HepG2 (cell line): ENCODE data around the gene ZNF638. TPM values are rescaled to one million over a fixed set of nuclear protein-coding genes. Genes with fewer than 3 reads are reported as not detected.

Source experiments
- ATAC-seq: fragments of 200-7000 bp; cut with Tn5 transposase; 3 replicates; pipeline ENCODE4 v1.9.1; 2020; ENCODE audit warnings: mild to moderate bottlenecking, moderate library complexity
- BruUV-seq: library from RNA; stranded (reverse); fragments of 400-500 nt; replicated peaks from 2 replicates; lab custom pipeline; 2021; lab: Mats Ljungman, UMichigan
- CTCF ChIA-PET: fragments of 300-600 bp; formaldehyde crosslinking; extraction: SDS; loops from one replicate; lab custom pipeline; 2021; ENCODE audit warnings: low total read pairs, inconsistent platforms, low intra/inter-chr PET ratio; lab: Yijun Ruan, JAX
- POLR2A ChIA-PET: fragments of 350-600 bp; sonication (Branson Sonifier 250); formaldehyde crosslinking; loops from one replicate; lab custom pipeline; 2020; ENCODE audit warnings: antibody characterized with exemption, inconsistent platforms; lab: Yijun Ruan, JAX
- DNase-seq: peaks from one replicate; pipeline ENCODE4 v3.0.0-alpha.2; 2015; ENCODE audit warnings: low spot score
- FAIRE-seq: peaks from 3 replicates; lab custom pipeline; 2011; peaks lifted over from hg19 to GRCh38; lab: Jason Lieb, UNC
- H2AFZ ChIP-seq: one replicate; pipeline ENCODE4 v1.6.1; 2011; ENCODE audit warnings: low read length, inconsistent platforms
- H3K27ac ChIP-seq: fragments of 300-600 bp; 3 replicates; pipeline ENCODE4 v1.8.0; 2011; ENCODE audit warnings: mixed run types, mild to moderate bottlenecking, mixed read lengths, low read length, inconsistent platforms; ENCODE audit not compliant: insufficient read depth; ENCODE audit errors: extremely low read length
- H3K27me3 ChIP-seq, 2 experiments: fragments of 200-600 bp in 1 of 2; 2 replicates in 1 of 2; 3 replicates in 1 of 2; pipeline versions ENCODE4 v1.6.0 to v1.8.0; 2011; ENCODE audit warnings: low read length in 2 of 2, mild to moderate bottlenecking in 2 of 2, moderate library complexity in 2 of 2, inconsistent platforms in 1 of 2; ENCODE audit not compliant: insufficient read depth in 2 of 2, control insufficient read depth in 1 of 2
- H3K36me3 ChIP-seq, 2 experiments: fragments of 200-600 bp in 1 of 2; replicated peaks in 1 of 2; 2 replicates in 1 of 2; 3 replicates in 1 of 2; pipeline versions ENCODE4 v1.5.1 to v1.8.0; 2011; ENCODE audit warnings: low read length in 2 of 2, inconsistent platforms in 1 of 2; ENCODE audit not compliant: insufficient read depth in 2 of 2, control insufficient read depth in 1 of 2
- H3K4me1 ChIP-seq: 2 replicates; pipeline ENCODE4 v1.5.1; 2012; ENCODE audit warnings: low read length, inconsistent platforms; ENCODE audit not compliant: insufficient read depth
- H3K4me2 ChIP-seq: 2 replicates; pipeline ENCODE4 v1.6.0; 2011; ENCODE audit warnings: low read depth, low read length, inconsistent platforms
- H3K4me3 ChIP-seq, 3 experiments: fragments of 200-600 bp in 1 of 3; sonication (generic), shearing (Covaris generic) in 1 of 3; replicated peaks in 1 of 3; 2 replicates each; pipeline ENCODE4 v1.5.1; 2011 to 2016; ENCODE audit warnings: low read length in 3 of 3, inconsistent platforms in 2 of 3, low read depth in 2 of 3, mild to moderate bottlenecking in 2 of 3, control low read depth in 1 of 3, mixed read lengths in 1 of 3; ENCODE audit not compliant: insufficient read depth in 1 of 3
- H3K79me2 ChIP-seq: one replicate; pipeline ENCODE4 v1.6.1; 2011; ENCODE audit warnings: low read length, inconsistent platforms; ENCODE audit not compliant: insufficient read depth
- H3K9ac ChIP-seq: 2 replicates; pipeline ENCODE4 v1.6.0; 2011; ENCODE audit warnings: mild to moderate bottlenecking, low read depth, low read length, inconsistent platforms; ENCODE audit not compliant: insufficient read depth
- H3K9me3 ChIP-seq: 2 replicates; pipeline ENCODE4 v1.5.1; 2012; ENCODE audit warnings: mild to moderate bottlenecking, low read length
- H4K20me1 ChIP-seq: 2 replicates; pipeline ENCODE4 v1.6.0; 2011; ENCODE audit warnings: inconsistent platforms, mild to moderate bottlenecking, low read length, moderate library complexity; ENCODE audit not compliant: insufficient read depth
- CHD4 ChIP-seq: fragments of 200-600 bp; sonication (generic); IDR thresholded peaks from 2 replicates; pipeline ENCODE4 v1.7.0; 2017; ENCODE audit warnings: mild to moderate bottlenecking, low read length, borderline replicate concordance
- ISL2 ChIP-seq: sonication (generic); formaldehyde crosslinking; IDR thresholded peaks from 2 replicates; pipeline ENCODE4 v1.5.0; 2020; ENCODE audit warnings: missing genetic modification reagents
- MTERF4 ChIP-seq: sonication (generic); formaldehyde crosslinking; IDR thresholded peaks from 2 replicates; pipeline ENCODE4 v1.8.0; 2023; ENCODE audit warnings: mild to moderate bottlenecking, missing genetic modification reagents
- PATZ1 ChIP-seq: sonication (generic); formaldehyde crosslinking; IDR thresholded peaks from 2 replicates; pipeline ENCODE4 v1.4.0; 2020; ENCODE audit warnings: missing genetic modification reagents
- RBM22 ChIP-seq: fragments of 200-400 bp; formaldehyde crosslinking; optimal IDR thresholded peaks from 2 replicates; pipeline ENCODE3; 2017; ENCODE audit warnings: mild to moderate bottlenecking, low read length, moderate library complexity
- ZNF205 ChIP-seq: IDR thresholded peaks from 2 replicates; pipeline ENCODE4 v1.6.1; 2018; ENCODE audit warnings: missing biosample characterization, missing genetic modification reagents
- ZNF24 ChIP-seq: fragments of 450-650 bp; IDR thresholded peaks from 2 replicates; pipeline ENCODE4 v1.6.1; 2017; ENCODE audit warnings: antibody characterized with exemption, mild to moderate bottlenecking
- ZNF557 ChIP-seq: sonication (generic); formaldehyde crosslinking; IDR thresholded peaks from 2 replicates; pipeline ENCODE4 v1.4.0; 2020; ENCODE audit warnings: missing genetic modification reagents
- ZNF619 ChIP-seq: sonication (generic); formaldehyde crosslinking; IDR thresholded peaks from 2 replicates; pipeline ENCODE4 v1.4.0; 2020; ENCODE audit warnings: mild to moderate bottlenecking, missing genetic modification reagents
- ZNF839 ChIP-seq: sonication (generic); formaldehyde crosslinking; IDR thresholded peaks from 2 replicates; pipeline ENCODE4 v1.4.0; 2020; ENCODE audit warnings: missing genetic modification reagents, mild to moderate bottlenecking, borderline replicate concordance
- WGBS: methylation state at CpG from one replicate; pipeline ENCODE4 v1.1.6; 2017; ENCODE audit warnings: low lambda C conversion rate; 5-methylcytosine and 5-hydroxymethylcytosine counted together
- in situ Hi-C: cut with HindIII; loops from 2 replicates; pipeline ENCODE4 v1.10.0; 2017; ENCODE audit warnings: low pct_unique_long_range_greater_than_20kb; ENCODE audit not compliant: extremely low pct_ligation_motif_present
- intact Hi-C: fragments of 100-400 bp; cut with micrococcal nuclease; formaldehyde crosslinking; loops from one replicate; pipeline ENCODE4 v1.10.0; 2022; ENCODE audit not compliant: unreplicated experiment
- polyA plus RNA-seq, 8 experiments: library from polyadenylated mRNA; depleted of rRNA in 3 of 8; stranded (reverse) in 7 of 8; unstranded in 1 of 8; fragments of >200 nt; fragmentation: Illumina TruSeq in 4 of 8; extraction: Trizol in 4 of 8; gene quantifications; 2 replicates each; pipeline versions ENCODE4 v1.2.1 to v1.2.3, GENCODE V29; 2011 to 2016; ENCODE audit warnings: low read depth in 4 of 8, missing spikeins in 1 of 8, mixed read lengths in 1 of 8; ENCODE audit not compliant: insufficient read depth in 1 of 8
- total RNA-seq, 5 experiments: library from RNA; depleted of rRNA; stranded (reverse); fragments of >200 nt; fragmentation: Illumina TruSeq; extraction: Trizol; gene quantifications; 2 replicates each; pipeline ENCODE4 v1.2.3, GENCODE V29; 2016; ENCODE audit warnings: low read depth in 1 of 5

ZNF638 gene
- total and polyA plus RNA-seq, 2 of the 13 experiments (the other 11 are each of a cell fraction or from before 2014, with no cell fraction given), result 92.7 to 144 TPM

- TF ChIP-seq ISL2 (CRISPR knock-in tag) (0 out of 2 replicates have a peak, but pooled peaks have one; percentile 13), ZNF205 (peak; percentile 59; the same call in 1 of the 2 replicates), PATZ1 (CRISPR knock-in tag) (no peak)
These were observed 135.0 kb downstream of the ZNF638 start (continued) for GRCh38 chr2:71466301-71467179.

- H3K4me1 ChIP-seq, result peaks cover 6% of the 10 kb centered on the region; the same call in 1 of the 2 replicates
- no peaks in the 10 kb centered on the region for H4K20me1 ChIP-seq
- no peak for DNase-seq
- TF ChIP-seq RBM22, result no peak
- no peak for TF ChIP-seq ZNF839 (CRISPR knock-in tag)
- no peak for TF ChIP-seq ZNF557
- TF ChIP-seq ZNF24, result peak; percentile 87
- TF ChIP-seq CHD4, result no peak
- no peak for TF ChIP-seq ZNF619 (CRISPR knock-in tag)
- TF ChIP-seq MTERF4, result 0 out of 2 replicates have a peak, but pooled peaks have one; percentile 19
- TF ChIP-seq, all 625 proteins: peak for 2
- peak overlapping the region; percentile 68 to 78 (median 70) for H3K4me3 ChIP-seq
- intact Hi-C loops (no loop called here), in situ Hi-C loops (no loop called here)
- peak overlapping the region; percentile 90 for H3K4me2 ChIP-seq
- no peak; the same call in 2 of the 3 replicates for ATAC-seq
- no peaks in the 10 kb centered on the region for H3K79me2 ChIP-seq
- no peaks in the 10 kb centered on the region for H3K36me3 ChIP-seq
- 21% methylated on average over 7 of the region's 7 CpGs for WGBS
- POLR2A ChIA-PET, result interaction anchor here (0.8 kb wide), 1 partner anchor 136 kb away, joined by 3 read pairs; the partner anchor contains the start of gene ZNF638
- no peak overlapping the region for H2AFZ ChIP-seq
- no TSS peak for BruUV-seq
- CTCF ChIA-PET, result no interaction called here
- no peak overlapping the region for H3K9ac ChIP-seq
- H3K9me3 ChIP-seq, result no peaks in the 10 kb centered on the region
- no peak for FAIRE-seq
- H3K27ac ChIP-seq, result no peak overlapping the region
- peaks cover 8 to 60% of the 10 kb centered on the region in 2 experiments for H3K27me3 ChIP-seq
These were observed 135.7 kb downstream of the ZNF638 start for GRCh38 chr2:71467180-71467815.
